SW480 (cell line): ENCODE data around the gene HSFX4.
"Not testable (repeated sequence)": the region's sequence is repeated elsewhere in the genome, so short reads cannot be mapped to it uniquely, and the experiment has no call there.

Experiments
- DNase-seq: peaks from one replicate; pipeline ENCODE4 v3.0.0-alpha.2; 2016; ENCODE audit warnings: low spot score

The HSFX4 gene

GRCh38 chrX:149937871-149938426 lies 8.6 kb downstream of the HSFX4 start:
- no peak for DNase-seq

GRCh38 chrX:149938427-149938880 lies 9.1 kb downstream of the HSFX4 start, which contains the start of gene EOLA2:
TSS of gene EOLA2 (minus strand) at chrX:149938491. CDS start at chrX:149933874, 4,617 bp downstream.
- peak; percentile 97 for DNase-seq

- peak; percentile 88 for DNase-seq
These were observed 9.7 kb downstream of the HSFX4 start for GRCh38 chrX:149938881-149939654.

- no peak for DNase-seq
These were observed 10.2 kb downstream of the HSFX4 start for GRCh38 chrX:149939655-149939904.

GRCh38 chrX:149939905-149940673 lies 10.7 kb downstream of the HSFX4 start:
- peak; percentile 94 for DNase-seq

GRCh38 chrX:149940674-149941024 lies 11.3 kb downstream of the HSFX4 start:
- DNase-seq = not testable (repeated sequence)

- DNase-seq = not testable (repeated sequence)
These were observed 15.8 kb downstream of the HSFX4 start for GRCh38 chrX:149945087-149945670.

- not testable (repeated sequence) for DNase-seq
These were observed 16.4 kb downstream of the HSFX4 start for GRCh38 chrX:149945820-149946219.

- DNase-seq = not testable (repeated sequence)
These were observed 17.6 kb downstream of the HSFX4 start for GRCh38 chrX:149946932-149947331.

GRCh38 chrX:149948016-149948415 lies 18.6 kb downstream of the HSFX4 start:
- DNase-seq = no peak

GRCh38 chrX:149949743-149950436 lies 20.5 kb downstream of the HSFX4 start:
- no peak for DNase-seq

- peak; percentile 21 for DNase-seq
These were observed 21.3 kb downstream of the HSFX4 start for GRCh38 chrX:149950681-149951080.

- DNase-seq = no peak
These were observed 32.2 kb downstream of the HSFX4 start for GRCh38 chrX:149961572-149961971.

- no peak for DNase-seq
These were observed 32.6 kb downstream of the HSFX4 start for GRCh38 chrX:149962010-149962409.

GRCh38 chrX:149962859-149963757 lies 33.7 kb downstream of the HSFX4 start:
- DNase-seq = peak; percentile 46

- no peak for DNase-seq
These were observed 49.8 kb downstream of the HSFX4 start for GRCh38 chrX:149979126-149979644.
